ENCODE data around the gene TAC4. TPM values are rescaled to one million over a fixed set of nuclear protein-coding genes. Genes with fewer than 3 reads are reported as not detected.
A peak's percentile ranks its signal among the peaks of the same experiment; 100 is the strongest.

The TAC4 gene
- total and polyA plus RNA-seq, 9 donors: 0.75 to 1.8 (median 1.1) TPM

- peak; percentile 84 for DNase-seq
- Histone ChIP-seq H3K4me1 (ENCODE audit: control insufficient read depth, insufficient read depth, low read length) (peaks cover 45% of the 10 kb centered on the region), H3K36me3 (ENCODE audit: control insufficient read depth, insufficient read depth, low read length) (no peaks in the 10 kb centered on the region), H3K27me3 (ENCODE audit: control insufficient read depth, insufficient read depth, low read length) (peaks cover 7% of the 10 kb centered on the region), H3K27ac (ENCODE audit: low read length) (peak overlapping the region; percentile 91), H3K9me3 (replicated peaks; ENCODE audit: control insufficient read depth, low read depth, low read length) (no peaks in the 10 kb centered on the region), H3K4me3 (ENCODE audit: low read length) (peak overlapping the region; percentile 13)
- 13% methylated on average over 2 of the region's 3 CpGs for WGBS (ENCODE audit: insufficient coverage)
Observed at GRCh38 chr17:49845321-49845720, 2.5 kb downstream of the TAC4 start.

DNA sequence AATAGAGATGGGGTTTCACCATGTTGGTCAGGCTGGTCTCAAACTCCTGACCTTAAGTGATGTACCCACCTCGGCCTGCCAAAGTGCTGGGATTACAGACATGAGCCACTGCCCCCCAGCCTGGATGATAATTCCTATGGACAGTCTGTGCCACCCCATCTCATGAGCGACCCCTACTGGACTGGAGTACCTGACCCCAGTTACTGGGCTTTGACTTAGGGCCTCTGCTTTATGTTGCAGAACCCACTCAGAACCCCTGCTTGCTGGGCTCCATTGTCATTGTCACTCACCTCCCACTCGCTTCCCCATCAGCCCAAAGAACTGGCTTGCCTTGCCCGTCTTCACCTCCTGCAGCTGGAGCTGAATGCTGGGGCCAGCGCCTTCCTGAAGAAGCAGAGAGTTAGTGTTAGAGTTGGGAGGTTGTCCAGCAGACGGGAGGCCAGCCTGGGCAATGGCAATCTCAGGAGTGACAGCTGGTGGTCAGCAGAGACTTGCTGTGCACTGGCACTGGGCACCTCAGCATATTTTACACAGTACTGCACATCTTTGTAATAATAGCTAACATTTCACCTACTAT is 4.0 kb downstream of the TAC4 start:
- DNase-seq: no peak
- WGBS (ENCODE audit: insufficient coverage): 80% methylated on average over 3 of the region's 6 CpGs
- H3K27me3 ChIP-seq (ENCODE audit: control insufficient read depth, insufficient read depth, low read length): no peaks in the 10 kb centered on the region
- no peaks in the 10 kb centered on the region for H3K36me3 ChIP-seq (ENCODE audit: control insufficient read depth, insufficient read depth, low read length)
- H3K27ac ChIP-seq (ENCODE audit: low read length): no peak overlapping the region
- H3K9me3 ChIP-seq (replicated peaks; ENCODE audit: control insufficient read depth, low read depth, low read length): no peaks in the 10 kb centered on the region
- H3K4me1 ChIP-seq (ENCODE audit: control insufficient read depth, insufficient read depth, low read length): peaks cover 42% of the 10 kb centered on the region
- no peak overlapping the region for H3K4me3 ChIP-seq (ENCODE audit: low read length)

DNA sequence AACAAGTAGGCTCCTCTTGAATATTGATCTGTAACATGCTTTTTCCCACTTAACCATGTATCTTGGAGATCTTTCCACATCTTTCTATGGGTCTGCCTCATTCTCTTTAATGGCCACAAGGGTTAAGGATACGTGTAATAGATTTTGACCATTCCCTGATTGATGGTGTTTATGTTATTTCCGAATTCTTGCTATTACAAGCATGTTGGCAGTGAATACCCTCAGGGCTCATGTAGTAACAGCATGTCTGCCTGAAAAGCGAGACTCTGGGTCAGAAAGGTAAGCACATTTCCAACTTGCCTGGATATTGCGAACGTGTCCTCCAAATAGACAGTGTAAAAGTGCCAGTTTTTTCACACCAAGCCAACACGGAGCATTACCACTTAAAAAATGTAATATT is 5.0 kb downstream of the TAC4 start:
- Histone ChIP-seq H3K36me3 (ENCODE audit: control insufficient read depth, insufficient read depth, low read length) (peaks cover 4% of the 10 kb centered on the region), H3K4me3 (ENCODE audit: low read length) (no peak overlapping the region), H3K4me1 (ENCODE audit: control insufficient read depth, insufficient read depth, low read length) (peaks cover 35% of the 10 kb centered on the region), H3K9me3 (replicated peaks; ENCODE audit: control insufficient read depth, low read depth, low read length) (no peaks in the 10 kb centered on the region), H3K27me3 (ENCODE audit: control insufficient read depth, insufficient read depth, low read length) (no peaks in the 10 kb centered on the region), H3K27ac (ENCODE audit: low read length) (no peak overlapping the region)
- WGBS (ENCODE audit: insufficient coverage): 62% methylated on average over 3 of the region's 6 CpGs
- DNase-seq: no peak

GRCh38 chr17:49842371-49842770 is 5.5 kb downstream of the TAC4 start:
- Histone ChIP-seq H3K36me3 (ENCODE audit: control insufficient read depth, insufficient read depth, low read length) (peaks cover 4% of the 10 kb centered on the region), H3K9me3 (replicated peaks; ENCODE audit: control insufficient read depth, low read depth, low read length) (no peaks in the 10 kb centered on the region)
- WGBS (ENCODE audit: insufficient coverage): no CpG with 5 or more reads among the region's 3 CpGs

GRCh38 chr17:49841548-49841947 is 6.3 kb downstream of the TAC4 start:
- no peaks in the 10 kb centered on the region for H3K9me3 ChIP-seq (replicated peaks; ENCODE audit: control insufficient read depth, low read depth, low read length)
- DNase-seq: no peak
- 60% methylated on average over 1 of the region's 3 CpGs for WGBS (ENCODE audit: insufficient coverage)
- H3K4me1 ChIP-seq (ENCODE audit: control insufficient read depth, insufficient read depth, low read length): peaks cover 29% of the 10 kb centered on the region
- no peak overlapping the region for H3K27ac ChIP-seq (ENCODE audit: low read length)
- no peaks in the 10 kb centered on the region for H3K27me3 ChIP-seq (ENCODE audit: control insufficient read depth, insufficient read depth, low read length)
- H3K4me3 ChIP-seq (ENCODE audit: low read length): no peak overlapping the region
- H3K36me3 ChIP-seq (ENCODE audit: control insufficient read depth, insufficient read depth, low read length): peaks cover 6% of the 10 kb centered on the region

More at GRCh38 chr17:49842371-49842770, 5.5 kb downstream of the TAC4 start:
- Histone ChIP-seq H3K27me3 (ENCODE audit: control insufficient read depth, insufficient read depth, low read length) (no peaks in the 10 kb centered on the region), H3K27ac (ENCODE audit: low read length) (no peak overlapping the region), H3K4me3 (ENCODE audit: low read length) (no peak overlapping the region), H3K4me1 (ENCODE audit: control insufficient read depth, insufficient read depth, low read length) (peaks cover 32% of the 10 kb centered on the region)
- no peak for DNase-seq

- 65% methylated on average over 4 of the region's 5 CpGs for WGBS (ENCODE audit: insufficient coverage)
- DNase-seq: no peak
- no peak overlapping the region for H3K4me3 ChIP-seq (ENCODE audit: low read length)
- no peaks in the 10 kb centered on the region for H3K27me3 ChIP-seq (ENCODE audit: control insufficient read depth, insufficient read depth, low read length)
- peaks cover 9% of the 10 kb centered on the region for H3K36me3 ChIP-seq (ENCODE audit: control insufficient read depth, insufficient read depth, low read length)
- H3K4me1 ChIP-seq (ENCODE audit: control insufficient read depth, insufficient read depth, low read length): peaks cover 21% of the 10 kb centered on the region
- H3K9me3 ChIP-seq (replicated peaks; ENCODE audit: control insufficient read depth, low read depth, low read length): no peaks in the 10 kb centered on the region
- no peak overlapping the region for H3K27ac ChIP-seq (ENCODE audit: low read length)
Observed at GRCh38 chr17:49839455-49839854, 8.4 kb downstream of the TAC4 start.

GRCh38 chr17:49836111-49837030 is 11.5 kb downstream of the TAC4 start:
- WGBS (ENCODE audit: insufficient coverage): 63% methylated on average over 6 of the region's 16 CpGs
- H3K36me3 ChIP-seq (ENCODE audit: control insufficient read depth, insufficient read depth, low read length): peaks cover 28% of the 10 kb centered on the region
- peaks cover 14% of the 10 kb centered on the region for H3K4me1 ChIP-seq (ENCODE audit: control insufficient read depth, insufficient read depth, low read length)
- no peaks in the 10 kb centered on the region for H3K27me3 ChIP-seq (ENCODE audit: control insufficient read depth, insufficient read depth, low read length)
- no peak overlapping the region for H3K27ac ChIP-seq (ENCODE audit: low read length)
- no peaks in the 10 kb centered on the region for H3K9me3 ChIP-seq (replicated peaks; ENCODE audit: control insufficient read depth, low read depth, low read length)
- H3K4me3 ChIP-seq (ENCODE audit: low read length): no peak overlapping the region
- peak; percentile 40 for DNase-seq

- H3K36me3 ChIP-seq (ENCODE audit: control insufficient read depth, insufficient read depth, low read length): peaks cover 30% of the 10 kb centered on the region
- peaks cover 14% of the 10 kb centered on the region for H3K4me1 ChIP-seq (ENCODE audit: control insufficient read depth, insufficient read depth, low read length)
- WGBS (ENCODE audit: insufficient coverage): 85% methylated on average over 3 of the region's 7 CpGs
- no peaks in the 10 kb centered on the region for H3K27me3 ChIP-seq (ENCODE audit: control insufficient read depth, insufficient read depth, low read length)
- H3K9me3 ChIP-seq (replicated peaks; ENCODE audit: control insufficient read depth, low read depth, low read length): no peaks in the 10 kb centered on the region
- H3K27ac ChIP-seq (ENCODE audit: low read length): no peak overlapping the region
- DNase-seq: no peak
- no peak overlapping the region for H3K4me3 ChIP-seq (ENCODE audit: low read length)
Observed at GRCh38 chr17:49835472-49835871, 12.4 kb downstream of the TAC4 start.

- DNase-seq: no peak
- Histone ChIP-seq H3K36me3 (ENCODE audit: control insufficient read depth, insufficient read depth, low read length) (peaks cover 38% of the 10 kb centered on the region), H3K4me3 (ENCODE audit: low read length) (no peak overlapping the region), H3K27ac (ENCODE audit: low read length) (no peak overlapping the region), H3K9me3 (replicated peaks; ENCODE audit: control insufficient read depth, low read depth, low read length) (no peaks in the 10 kb centered on the region), H3K4me1 (ENCODE audit: control insufficient read depth, insufficient read depth, low read length) (peaks cover 14% of the 10 kb centered on the region), H3K27me3 (ENCODE audit: control insufficient read depth, insufficient read depth, low read length) (no peaks in the 10 kb centered on the region)
- WGBS (ENCODE audit: insufficient coverage): 98% methylated on average over 15 of the region's 19 CpGs
Observed at GRCh38 chr17:49834118-49834743, 13.6 kb downstream of the TAC4 start.

Data from muscle of leg (tissue), 11 donors.